ENCODE data around the gene RIC1. TPM values are rescaled to one million over a fixed set of nuclear protein-coding genes. Genes with fewer than 3 reads are reported as not detected.

The RIC1 gene
- total RNA-seq, 2 donors from 2014 or later, result 18.0 to 49.8 TPM

GRCh38 chr9:5611321-5612184 is 17.4 kb upstream of the RIC1 start:
- no peak for TF ChIP-seq POLR2AphosphoS5 (IDR thresholded peaks at IDR 0.05)
- TF ChIP-seq CTCF (IDR thresholded peaks at IDR 0.05), result no peak
- TF ChIP-seq POLR2A (IDR thresholded peaks at IDR 0.05), result no peak
- 60% methylated on average over 6 of the region's 6 CpGs for WGBS
- no peak overlapping the region for H3K4me3 ChIP-seq
- no peaks in the 10 kb centered on the region for H3K36me3 ChIP-seq
- no peaks in the 10 kb centered on the region for H3K4me1 ChIP-seq (replicated peaks)
- no peaks in the 10 kb centered on the region for H3K9me3 ChIP-seq
- DNase-seq (ENCODE audit: low spot score), result no peak
- no peak overlapping the region for H3K27ac ChIP-seq
- H3K27me3 ChIP-seq (replicated peaks; ENCODE audit: insufficient read depth), result no peaks in the 10 kb centered on the region
- intact Hi-C loops (cut with DNase I), result no loop called here

GRCh38 chr9:5612185-5612530 is 16.7 kb upstream of the RIC1 start:
- H3K27ac ChIP-seq, result no peak overlapping the region
- H3K4me3 ChIP-seq, result no peak overlapping the region
- H3K9me3 ChIP-seq, result no peaks in the 10 kb centered on the region
- DNase-seq (ENCODE audit: low spot score), result no peak
- no peaks in the 10 kb centered on the region for H3K27me3 ChIP-seq (replicated peaks; ENCODE audit: insufficient read depth)
- H3K4me1 ChIP-seq (replicated peaks), result no peaks in the 10 kb centered on the region
- TF ChIP-seq POLR2A (IDR thresholded peaks at IDR 0.05) (no peak), POLR2AphosphoS5 (IDR thresholded peaks at IDR 0.05) (no peak), CTCF (IDR thresholded peaks at IDR 0.05) (no peak)
- no peaks in the 10 kb centered on the region for H3K36me3 ChIP-seq
- intact Hi-C loops (cut with DNase I), result no loop called here

- no peak for DNase-seq (ENCODE audit: low spot score)
- intact Hi-C loops (cut with DNase I), result no loop called here
Observed at GRCh38 chr9:5614192-5614591, 14.7 kb upstream of the RIC1 start.

GRCh38 chr9:5614985-5615384 is 13.9 kb upstream of the RIC1 start:
- H3K27ac ChIP-seq, result no peak overlapping the region
- TF ChIP-seq CTCF (IDR thresholded peaks at IDR 0.05), result no peak
- 79% methylated on average over 3 of the region's 3 CpGs for WGBS

More at GRCh38 chr9:5614192-5614591, 14.7 kb upstream of the RIC1 start:
- H3K36me3 ChIP-seq, result no peaks in the 10 kb centered on the region
- no peaks in the 10 kb centered on the region for H3K9me3 ChIP-seq
- H3K4me1 ChIP-seq (replicated peaks), result no peaks in the 10 kb centered on the region
- 94% methylated on average over 4 of the region's 4 CpGs for WGBS
- H3K27me3 ChIP-seq (replicated peaks; ENCODE audit: insufficient read depth), result no peaks in the 10 kb centered on the region
- H3K27ac ChIP-seq, result no peak overlapping the region
- H3K4me3 ChIP-seq, result no peak overlapping the region
- no peak for TF ChIP-seq CTCF (IDR thresholded peaks at IDR 0.05)
- no peak for TF ChIP-seq POLR2A (IDR thresholded peaks at IDR 0.05)
- no peak for TF ChIP-seq POLR2AphosphoS5 (IDR thresholded peaks at IDR 0.05)

GRCh38 chr9:5617749-5618148 is 11.2 kb upstream of the RIC1 start:
- intact Hi-C loops (cut with DNase I), result no loop called here
- Histone ChIP-seq H3K36me3 (no peaks in the 10 kb centered on the region), H3K27me3 (replicated peaks; ENCODE audit: insufficient read depth) (no peaks in the 10 kb centered on the region), H3K27ac (no peak overlapping the region), H3K9me3 (no peaks in the 10 kb centered on the region), H3K4me1 (replicated peaks) (no peaks in the 10 kb centered on the region), H3K4me3 (no peak overlapping the region)
- TF ChIP-seq CTCF (IDR thresholded peaks at IDR 0.05) (no peak), POLR2A (IDR thresholded peaks at IDR 0.05) (no peak), POLR2AphosphoS5 (IDR thresholded peaks at IDR 0.05) (no peak)
- no peak for DNase-seq (ENCODE audit: low spot score)

More at GRCh38 chr9:5614985-5615384, 13.9 kb upstream of the RIC1 start:
- Histone ChIP-seq H3K36me3 (no peaks in the 10 kb centered on the region), H3K4me1 (replicated peaks) (no peaks in the 10 kb centered on the region), H3K9me3 (no peaks in the 10 kb centered on the region), H3K27me3 (replicated peaks; ENCODE audit: insufficient read depth) (no peaks in the 10 kb centered on the region), H3K4me3 (no peak overlapping the region)
- DNase-seq (ENCODE audit: low spot score), result no peak
- intact Hi-C loops (cut with DNase I), result no loop called here

Measured in prostate gland (tissue), 2 donors.